ENCODE measurements around the gene CMTR1. TPM values are rescaled to one million over a fixed set of nuclear protein-coding genes. Genes with fewer than 3 reads are reported as not detected.

The CMTR1 gene
- total and polyA plus RNA-seq, 10 donors: 19.4 to 62.4 (median 45.3) TPM

DNA sequence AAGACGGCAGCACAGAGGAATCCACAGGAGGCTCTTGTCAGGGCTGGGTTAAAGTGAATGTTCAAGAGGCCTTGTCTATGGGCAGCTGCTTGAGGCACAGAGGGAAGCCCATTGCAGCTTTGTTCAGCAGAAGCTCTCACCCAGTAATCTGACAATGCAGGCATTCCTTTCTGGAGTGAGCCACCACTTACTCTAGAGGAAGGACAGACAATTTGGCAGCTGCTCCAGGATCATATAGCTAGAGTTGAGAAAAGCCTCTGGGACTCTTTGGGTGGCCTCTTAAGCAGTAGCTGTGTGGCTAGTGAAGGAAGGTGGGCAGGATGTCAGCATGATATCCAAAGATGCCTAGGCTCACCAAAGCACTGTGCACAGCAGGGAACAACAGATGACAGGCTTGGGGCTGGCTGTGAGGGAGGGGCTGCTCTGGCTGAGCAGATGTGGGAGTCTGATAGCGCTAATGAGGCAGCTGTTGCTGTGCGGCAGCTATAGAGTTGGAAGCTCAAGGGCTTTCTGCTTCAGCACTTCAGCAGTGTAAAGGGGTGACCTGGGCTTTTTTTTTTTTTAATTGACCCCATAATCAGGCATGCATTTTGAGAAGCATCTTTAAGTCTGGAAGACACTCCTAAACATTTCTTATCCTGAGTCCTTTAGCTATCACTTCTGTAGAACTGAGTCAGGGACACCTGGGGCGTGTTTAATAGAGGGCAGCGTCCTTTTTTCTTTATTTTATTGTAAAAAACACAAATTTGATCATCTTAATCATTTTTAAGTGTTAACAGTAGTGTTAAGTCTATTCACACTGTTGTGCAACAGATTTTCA is 27.2 kb downstream of the CMTR1 start:
- H3K4me1 ChIP-seq: peaks cover 0 to 3% (median 0%) of the 10 kb centered on the region in 6 donors
- no peak for DNase-seq
- H3K4me3 ChIP-seq: no peak overlapping the region
- H3K9me3 ChIP-seq: no peaks in the 10 kb centered on the region
- TF ChIP-seq, protein P1, sequence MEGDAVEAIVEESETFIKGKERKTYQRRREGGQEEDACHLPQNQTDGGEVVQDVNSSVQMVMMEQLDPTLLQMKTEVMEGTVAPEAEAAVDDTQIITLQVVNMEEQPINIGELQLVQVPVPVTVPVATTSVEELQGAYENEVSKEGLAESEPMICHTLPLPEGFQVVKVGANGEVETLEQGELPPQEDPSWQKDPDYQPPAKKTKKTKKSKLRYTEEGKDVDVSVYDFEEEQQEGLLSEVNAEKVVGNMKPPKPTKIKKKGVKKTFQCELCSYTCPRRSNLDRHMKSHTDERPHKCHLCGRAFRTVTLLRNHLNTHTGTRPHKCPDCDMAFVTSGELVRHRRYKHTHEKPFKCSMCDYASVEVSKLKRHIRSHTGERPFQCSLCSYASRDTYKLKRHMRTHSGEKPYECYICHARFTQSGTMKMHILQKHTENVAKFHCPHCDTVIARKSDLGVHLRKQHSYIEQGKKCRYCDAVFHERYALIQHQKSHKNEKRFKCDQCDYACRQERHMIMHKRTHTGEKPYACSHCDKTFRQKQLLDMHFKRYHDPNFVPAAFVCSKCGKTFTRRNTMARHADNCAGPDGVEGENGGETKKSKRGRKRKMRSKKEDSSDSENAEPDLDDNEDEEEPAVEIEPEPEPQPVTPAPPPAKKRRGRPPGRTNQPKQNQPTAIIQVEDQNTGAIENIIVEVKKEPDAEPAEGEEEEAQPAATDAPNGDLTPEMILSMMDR (IDR thresholded peaks at IDR 0.05 in 8 of 11, conservative IDR thresholded peaks at IDR 0.05 in 3 of 11): no peak
- TF ChIP-seq POLR2AphosphoS5 (IDR thresholded peaks at IDR 0.05): no peak
- no peak for TF ChIP-seq POLR2A (IDR thresholded peaks at IDR 0.05)
- H3K27ac ChIP-seq: no peak overlapping the region
- peaks cover 5 to 100% (median 80%) of the 10 kb centered on the region in 6 donors for H3K36me3 ChIP-seq
- no peaks in the 10 kb centered on the region for H3K27me3 ChIP-seq (replicated peaks in 1 of 7)
- intact Hi-C loops (cut with DNase I; ENCODE audit: low total_unique reads): no loop called here
- 85 to 95% (median 92%) methylated on average over 5 of the region's 5 CpGs for WGBS, 5 donors

DNA sequence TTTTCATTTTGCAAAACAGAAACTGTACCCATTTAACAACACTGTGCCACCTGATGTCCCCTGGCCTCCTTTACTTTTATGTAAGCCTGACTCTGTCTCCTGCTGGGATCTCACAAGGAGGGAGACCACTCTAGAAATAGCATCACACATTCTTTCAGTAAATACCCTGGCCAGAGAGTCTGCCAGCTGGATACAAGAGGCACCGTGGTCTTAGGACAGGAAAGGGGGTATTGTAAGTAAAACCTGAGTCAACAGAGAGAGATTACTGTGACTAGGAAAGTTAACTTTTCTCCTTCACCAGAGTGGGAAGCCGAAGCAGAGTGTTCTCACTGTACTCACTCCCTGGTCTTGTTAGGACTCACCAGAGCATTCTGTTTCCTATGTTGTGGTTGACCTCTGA is 27.8 kb downstream of the CMTR1 start:
- no peaks in the 10 kb centered on the region for H3K27me3 ChIP-seq (replicated peaks in 1 of 7)
- no peak overlapping the region for H3K4me3 ChIP-seq
- H3K9me3 ChIP-seq: no peaks in the 10 kb centered on the region
- intact Hi-C loops (cut with DNase I; ENCODE audit: low total_unique reads): no loop called here
- H3K36me3 ChIP-seq: peaks cover 5 to 100% (median 77%) of the 10 kb centered on the region in 6 donors
- WGBS, 5 donors: 82 to 97% (median 83%) methylated on average over 2 of the region's 2 CpGs
- TF ChIP-seq, protein P1 (IDR thresholded peaks at IDR 0.05 in 8 of 11, conservative IDR thresholded peaks at IDR 0.05 in 3 of 11): no peak
- TF ChIP-seq POLR2A (IDR thresholded peaks at IDR 0.05) (no peak), POLR2AphosphoS5 (IDR thresholded peaks at IDR 0.05) (no peak)
- DNase-seq: no peak
- peaks cover 0 to 3% (median 0%) of the 10 kb centered on the region in 6 donors for H3K4me1 ChIP-seq
- no peak overlapping the region for H3K27ac ChIP-seq

DNA sequence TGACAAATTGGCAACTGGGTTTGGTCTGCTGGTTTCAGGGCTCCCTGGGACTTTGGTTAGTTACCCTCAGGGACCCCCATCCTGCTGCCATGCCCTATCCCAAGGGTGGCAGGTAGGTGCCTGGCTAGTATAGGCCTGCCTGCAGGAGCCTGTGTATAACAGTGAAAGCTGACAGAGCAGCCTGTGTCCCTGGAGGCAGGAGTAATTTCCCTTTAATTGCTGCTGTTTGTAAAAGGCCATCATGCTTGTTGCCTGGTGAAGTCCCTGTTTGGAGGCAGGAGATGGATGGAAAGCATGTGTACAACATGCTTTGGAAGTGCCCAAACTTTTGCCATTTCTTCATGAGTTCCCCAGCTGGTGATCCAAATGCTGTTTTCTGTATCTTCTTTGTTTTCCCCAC is 30.1 kb downstream of the CMTR1 start:
- H3K27me3 ChIP-seq (replicated peaks in 1 of 7): no peaks in the 10 kb centered on the region
- no peak for DNase-seq
- H3K36me3 ChIP-seq: peaks cover 5 to 100% (median 82%) of the 10 kb centered on the region in 6 donors
- intact Hi-C loops (cut with DNase I; ENCODE audit: low total_unique reads): no loop called here
- H3K9me3 ChIP-seq: peaks cover 0 to 18% (median 11%) of the 10 kb centered on the region in 8 donors
- TF ChIP-seq POLR2AphosphoS5 (IDR thresholded peaks at IDR 0.05) (no peak), POLR2A (IDR thresholded peaks at IDR 0.05) (no peak)
- TF ChIP-seq, protein P1 (IDR thresholded peaks at IDR 0.05 in 8 of 11, conservative IDR thresholded peaks at IDR 0.05 in 3 of 11): no peak
- no peak overlapping the region for H3K27ac ChIP-seq
- no peak overlapping the region for H3K4me3 ChIP-seq
- H3K4me1 ChIP-seq: no peaks in the 10 kb centered on the region

DNA sequence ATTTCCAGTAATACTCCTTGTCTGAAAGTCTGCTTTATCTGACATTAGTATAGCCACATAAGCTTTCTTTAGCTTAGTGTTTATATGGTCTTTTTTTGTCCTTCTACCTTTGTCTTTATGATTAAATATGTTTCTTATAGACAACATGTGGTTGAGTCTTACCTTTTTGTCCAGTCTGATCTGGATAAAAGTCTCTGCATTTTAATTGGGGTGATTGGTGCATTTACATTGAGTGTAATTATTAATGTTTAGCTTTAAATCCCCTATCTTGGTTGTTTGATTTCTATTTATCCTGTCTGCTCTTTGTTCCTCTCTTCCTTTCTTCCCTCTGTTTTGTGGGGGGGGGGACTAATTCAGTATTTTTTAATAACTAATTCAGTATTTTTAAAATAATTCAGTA is 34.7 kb downstream of the CMTR1 start:
- intact Hi-C loops (cut with DNase I; ENCODE audit: low total_unique reads): no loop called here
- peaks cover 8 to 99% (median 60%) of the 10 kb centered on the region in 6 donors for H3K36me3 ChIP-seq
- TF ChIP-seq POLR2A (IDR thresholded peaks at IDR 0.05) (no peak), POLR2AphosphoS5 (IDR thresholded peaks at IDR 0.05) (no peak)
- TF ChIP-seq, protein P1 (IDR thresholded peaks at IDR 0.05 in 8 of 11, conservative IDR thresholded peaks at IDR 0.05 in 3 of 11): no peak
- H3K9me3 ChIP-seq: peaks cover 0 to 18% (median 12%) of the 10 kb centered on the region in 8 donors
- DNase-seq: no peak
- H3K4me3 ChIP-seq: no peak overlapping the region
- H3K27ac ChIP-seq: no peak overlapping the region
- H3K27me3 ChIP-seq (replicated peaks in 1 of 7): no peaks in the 10 kb centered on the region
- no peaks in the 10 kb centered on the region for H3K4me1 ChIP-seq

All from spleen (tissue), 11 donors.